ENCODE data around the gene E2F8.
A peak's percentile ranks its signal among the peaks of the same experiment; 100 is the strongest.

E2F8 gene

GRCh38 chr11:19252394-19253152, 11.8 kb upstream of the E2F8 start:
- no peak for DNase-seq (ENCODE audit: low read depth in 2 of 2)

- DNase-seq (ENCODE audit: low read depth in 2 of 2): no peak
These were observed 10.8 kb upstream of the E2F8 start for GRCh38 chr11:19251577-19251976.

- DNase-seq (ENCODE audit: low read depth in 2 of 2): no peak
These were observed 6.1 kb upstream of the E2F8 start for GRCh38 chr11:19246816-19247215.

GRCh38 chr11:19245351-19245750, 4.6 kb upstream of the E2F8 start:
- DNase-seq (ENCODE audit: low read depth in 2 of 2): no peak

GRCh38 chr11:19244621-19245020, 3.9 kb upstream of the E2F8 start:
- DNase-seq (ENCODE audit: low read depth in 2 of 2): no peak

- no peak for DNase-seq (ENCODE audit: low read depth in 2 of 2)
These were observed 3.3 kb upstream of the E2F8 start for GRCh38 chr11:19244084-19244483.

- no peak for DNase-seq (ENCODE audit: low read depth in 2 of 2)
These were observed 2.9 kb upstream of the E2F8 start for GRCh38 chr11:19243613-19244012.

- no peak for DNase-seq (ENCODE audit: low read depth in 2 of 2)
These were observed 2.4 kb upstream of the E2F8 start for GRCh38 chr11:19243143-19243542.

GRCh38 chr11:19242179-19242932, 1.6 kb upstream of the E2F8 start:
- no peak for DNase-seq (ENCODE audit: low read depth in 2 of 2)

GRCh38 chr11:19241260-19242178, 774 bp upstream of the E2F8 start:
- DNase-seq (ENCODE audit: low read depth in 2 of 2): peak in 1 of 2 experiments; percentile 52

- no peak for DNase-seq (ENCODE audit: low read depth in 2 of 2)
These were observed 1.7 kb downstream of the E2F8 start for GRCh38 chr11:19239039-19239438.

- DNase-seq (ENCODE audit: low read depth in 2 of 2): no peak
These were observed 2.9 kb downstream of the E2F8 start for GRCh38 chr11:19237813-19238212.

- DNase-seq (ENCODE audit: low read depth in 2 of 2): no peak
These were observed 3.4 kb downstream of the E2F8 start for GRCh38 chr11:19237381-19237780.

- DNase-seq (ENCODE audit: low read depth in 2 of 2): no peak
These were observed 6.4 kb downstream of the E2F8 start for GRCh38 chr11:19234231-19234817.

GRCh38 chr11:19232910-19233503, 7.7 kb downstream of the E2F8 start:
- DNase-seq (ENCODE audit: low read depth in 2 of 2): no peak

- DNase-seq (ENCODE audit: low read depth in 2 of 2): no peak
These were observed 11.1 kb downstream of the E2F8 start for GRCh38 chr11:19229671-19230070.

- DNase-seq (ENCODE audit: low read depth in 2 of 2): no peak
These were observed 11.8 kb downstream of the E2F8 start for GRCh38 chr11:19228968-19229367.

GRCh38 chr11:19226378-19227195, 14.2 kb downstream of the E2F8 start:
- no peak for DNase-seq (ENCODE audit: low read depth in 2 of 2)

GRCh38 chr11:19225581-19225980, 15.2 kb downstream of the E2F8 start:
- DNase-seq (ENCODE audit: low read depth in 2 of 2): no peak

- DNase-seq (ENCODE audit: low read depth in 2 of 2): no peak
These were observed 15.6 kb downstream of the E2F8 start for GRCh38 chr11:19225123-19225522.

Data from stimulated activated CD4-positive, alpha-beta T cell treated with anti-CD3 and anti-CD28 coated beads, Interleukin-12 subunit alpha, Interleukin-12 subunit beta, amount 100 ng/mL, for 24 hours (primary cell).